Urothelium cell line (cell line): ENCODE measurements around the gene ZER1.

Experiments used
- DNase-seq: peaks from one replicate; pipeline ENCODE4 v3.0.0; 2011; ENCODE audit warnings: low spot score, mixed read lengths
- FAIRE-seq: peaks from 2 replicates; lab custom pipeline; 2011; peaks lifted over from hg19 to GRCh38; lab: Jason Lieb, UNC

The ZER1 gene

DNA sequence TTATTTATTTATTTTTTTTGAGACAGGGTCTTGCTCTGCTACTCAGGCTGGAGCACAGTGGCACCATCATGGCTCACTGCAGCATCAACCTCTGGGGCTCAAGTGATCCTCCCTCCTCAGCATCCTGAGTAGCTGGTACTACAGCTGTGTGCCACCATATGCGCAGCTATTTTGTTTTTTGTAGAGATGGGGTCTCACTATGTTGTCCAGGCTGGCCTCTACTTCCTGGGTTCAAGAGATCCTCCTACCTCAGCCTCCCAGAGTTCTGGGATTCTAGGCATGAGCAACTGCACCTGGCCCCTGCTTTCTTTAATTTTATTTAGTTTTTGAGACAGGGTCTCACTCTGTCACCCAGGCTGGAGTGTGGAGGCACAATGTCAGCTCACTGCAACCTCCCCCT lies 28.3 kb downstream of the ZER1 start:
- FAIRE-seq (no peak), DNase-seq (no peak)

DNA sequence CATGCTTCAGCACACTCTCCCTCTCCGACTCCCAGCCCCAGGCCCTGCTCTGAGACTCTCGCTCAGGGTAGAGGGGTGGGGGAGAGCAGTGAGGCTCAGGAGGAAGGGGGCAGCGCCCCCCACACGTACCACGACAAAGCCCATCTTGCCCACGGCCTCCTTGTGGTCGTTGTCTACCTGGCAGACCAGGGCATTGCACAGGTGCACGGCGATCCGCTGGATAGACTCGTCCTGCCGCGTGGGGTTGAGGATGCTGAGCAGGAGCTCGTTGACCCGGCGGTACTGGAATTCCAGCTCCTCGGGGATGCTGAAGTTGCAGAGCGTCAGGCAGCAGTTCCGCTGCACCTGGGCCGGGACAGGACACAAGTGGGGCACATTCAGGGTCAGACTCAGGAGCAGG lies 29.3 kb downstream of the ZER1 start:
- FAIRE-seq (no peak), DNase-seq (no peak)

DNA sequence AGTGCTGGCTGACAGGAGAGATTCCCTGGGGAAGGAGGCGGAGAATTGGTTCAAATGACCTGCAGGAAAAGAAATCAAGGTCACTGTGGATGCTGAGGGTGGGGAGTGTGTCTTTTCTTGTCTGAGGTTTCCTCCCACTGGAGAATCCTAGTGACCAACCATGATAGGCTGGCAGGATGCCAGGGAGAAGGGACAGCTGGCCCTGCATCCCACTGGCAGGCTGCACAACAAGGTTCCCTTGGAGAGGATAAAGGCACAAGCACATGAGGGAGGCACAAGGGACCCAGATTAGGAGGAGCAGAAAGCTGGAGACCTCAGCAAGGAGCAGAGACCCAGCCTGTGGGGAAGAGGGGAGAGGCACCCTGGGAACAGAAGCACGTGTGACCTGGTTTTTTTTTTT lies 36.4 kb downstream of the ZER1 start:
- no peak for FAIRE-seq
- no peak for DNase-seq

DNA sequence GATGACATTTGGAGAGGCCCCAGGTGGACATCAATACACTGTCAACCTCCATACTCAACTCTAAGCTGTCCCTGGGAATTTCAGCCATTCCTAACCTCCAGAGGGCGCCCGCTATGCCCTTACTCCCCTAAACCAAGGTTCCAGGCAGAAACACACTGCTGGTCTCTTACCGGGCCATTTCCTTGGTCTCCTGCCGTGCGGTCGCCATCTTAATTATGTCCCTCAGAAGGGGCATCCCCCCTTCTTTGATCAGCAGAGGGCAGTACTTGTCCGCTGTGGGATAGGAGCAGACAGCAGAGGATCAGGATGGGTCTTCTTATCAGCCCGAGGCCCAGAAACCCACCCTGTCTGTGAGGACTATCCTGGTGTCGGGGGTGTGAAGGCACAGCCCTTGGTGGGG lies 38.5 kb downstream of the ZER1 start:
- FAIRE-seq (no peak), DNase-seq (peak; percentile 70)

DNA sequence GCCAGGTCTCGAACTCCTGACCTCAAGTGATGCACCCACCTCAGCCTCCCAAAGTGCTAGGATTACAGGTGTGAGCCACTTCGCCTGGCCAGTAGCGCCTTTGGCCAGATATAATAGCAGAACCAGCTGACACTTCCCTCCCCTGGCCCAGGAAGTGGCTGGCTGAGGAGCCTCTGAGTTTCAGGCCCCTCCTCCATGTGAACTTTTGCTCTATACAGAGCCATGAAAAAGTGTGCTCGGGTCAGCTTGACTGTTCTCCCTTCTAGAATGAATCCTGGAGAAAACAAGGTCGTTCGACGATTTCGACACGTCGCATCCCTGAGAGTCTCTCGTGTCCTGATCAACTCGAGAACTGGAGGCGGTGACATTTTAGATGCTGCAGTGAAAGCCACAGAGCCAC lies 39.2 kb downstream of the ZER1 start:
- FAIRE-seq (no peak), DNase-seq (no peak)

DNA sequence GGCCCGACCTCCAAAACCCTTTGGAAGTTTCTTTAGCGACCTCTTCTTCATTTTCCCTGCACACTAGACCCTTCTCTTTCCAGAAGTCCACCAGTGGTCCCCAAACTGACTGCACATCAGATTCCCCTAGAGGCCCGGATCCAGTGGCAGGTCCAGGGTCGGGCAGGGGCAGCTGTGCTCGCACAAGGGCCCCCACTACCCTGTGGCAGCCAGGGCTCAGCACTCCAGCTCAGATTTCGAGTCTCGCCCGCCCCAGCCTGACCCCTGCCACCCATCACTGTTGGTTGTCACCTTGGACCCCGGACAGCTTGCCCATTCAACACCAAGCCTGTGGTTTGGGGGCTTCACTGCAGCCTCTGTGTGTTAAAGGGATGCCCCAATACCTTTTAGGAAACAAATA lies 40.0 kb downstream of the ZER1 start:
- FAIRE-seq, result no peak
- no peak for DNase-seq

DNA sequence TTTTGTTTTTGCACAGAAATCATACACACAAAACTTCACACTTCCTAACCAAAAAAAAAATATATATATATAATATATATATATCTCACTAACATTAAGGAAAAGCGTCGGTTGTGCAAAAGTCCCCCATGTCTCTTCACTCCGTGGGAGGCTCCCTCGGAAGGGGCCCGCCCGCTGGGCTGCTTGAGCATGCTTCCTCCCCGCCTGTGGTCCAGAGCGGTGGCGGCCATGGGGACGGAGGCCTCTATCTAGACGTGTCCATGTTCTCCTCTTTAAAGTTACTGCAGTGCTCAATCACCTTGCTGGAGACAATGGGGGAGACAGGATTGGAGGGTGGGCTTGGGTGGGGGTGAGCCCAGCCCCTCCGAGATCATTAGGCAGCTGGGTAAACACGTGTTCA lies 40.6 kb downstream of the ZER1 start:
- no peak for FAIRE-seq
- no peak for DNase-seq

DNA sequence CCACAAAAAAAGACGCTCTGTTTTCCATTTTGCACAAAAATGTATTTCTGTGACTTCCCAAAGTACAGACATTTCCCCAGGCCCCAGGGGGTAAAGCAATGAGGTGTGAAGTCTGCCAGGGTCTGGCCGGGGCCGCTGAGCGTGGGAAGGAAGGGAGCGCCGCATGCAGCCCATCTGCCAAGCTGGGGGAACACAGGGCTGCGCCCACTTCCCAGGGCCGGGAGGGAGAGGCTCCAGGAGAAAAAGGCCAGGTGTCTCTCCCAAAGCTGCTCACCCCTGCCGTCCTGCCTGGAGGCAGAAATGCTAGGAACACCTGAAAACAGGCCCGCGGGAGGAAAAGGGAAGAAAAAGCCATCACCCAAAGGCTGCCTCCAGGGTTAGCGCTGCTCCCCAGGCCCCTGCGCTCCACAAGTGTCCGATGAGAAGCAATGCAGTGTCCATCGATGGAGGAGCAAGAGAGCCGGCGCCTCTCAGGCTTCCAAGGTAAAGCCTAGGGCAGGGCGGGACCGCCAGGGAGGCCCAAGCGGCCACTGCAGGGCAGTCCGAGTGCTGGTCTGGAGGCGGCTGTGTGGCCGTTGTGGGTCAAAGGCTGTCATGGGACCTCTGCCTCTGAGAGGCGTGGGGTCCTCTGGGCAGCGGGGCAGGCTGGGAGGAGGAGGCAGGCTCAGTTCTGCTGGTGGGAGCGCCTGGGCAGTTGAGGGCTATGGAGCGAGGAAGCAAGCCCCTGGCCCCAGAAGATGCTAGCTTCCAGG lies 41.8 kb downstream of the ZER1 start:
- FAIRE-seq (no peak), DNase-seq (no peak)

DNA sequence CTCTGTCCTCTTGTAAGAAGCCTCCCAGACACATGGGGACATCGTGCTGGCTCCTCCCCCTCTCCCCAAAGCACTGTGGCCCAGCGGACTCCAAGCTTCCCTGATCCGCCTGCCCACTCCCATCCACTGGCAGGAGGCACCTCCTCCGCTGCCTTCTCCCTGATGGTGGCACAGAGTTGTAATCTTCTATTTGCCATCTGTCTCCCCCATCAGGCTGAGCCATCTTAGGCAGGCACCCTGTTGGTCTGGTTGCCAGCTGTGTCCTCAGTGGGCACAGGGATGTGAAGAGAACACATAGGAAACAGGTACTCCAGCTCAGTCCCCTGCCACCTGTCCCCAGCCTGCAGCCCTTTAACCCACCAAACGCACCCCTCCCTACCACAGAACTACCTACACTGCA lies 42.4 kb downstream of the ZER1 start:
- no peak for FAIRE-seq
- no peak for DNase-seq

DNA sequence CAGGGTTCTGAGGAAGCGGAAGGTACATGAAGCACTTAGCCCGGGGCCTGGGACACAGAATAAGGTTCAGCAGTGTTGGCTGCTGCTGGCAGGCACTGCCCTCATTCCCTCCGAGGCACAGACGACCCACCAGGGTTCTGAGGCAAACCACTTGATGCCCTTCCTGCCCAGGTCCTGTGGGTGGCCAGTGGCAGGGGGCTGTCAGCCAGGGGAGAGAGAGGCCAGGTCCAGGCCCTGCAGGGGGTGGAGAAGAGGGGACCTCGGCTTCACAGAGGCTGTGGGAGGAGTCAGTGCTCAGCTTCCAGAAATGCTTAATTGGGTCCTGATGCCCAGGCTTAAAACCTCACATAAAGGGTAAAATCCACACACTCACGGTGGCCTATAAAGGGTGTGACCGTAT lies 43.4 kb downstream of the ZER1 start:
- FAIRE-seq, result no peak
- DNase-seq, result no peak

DNA sequence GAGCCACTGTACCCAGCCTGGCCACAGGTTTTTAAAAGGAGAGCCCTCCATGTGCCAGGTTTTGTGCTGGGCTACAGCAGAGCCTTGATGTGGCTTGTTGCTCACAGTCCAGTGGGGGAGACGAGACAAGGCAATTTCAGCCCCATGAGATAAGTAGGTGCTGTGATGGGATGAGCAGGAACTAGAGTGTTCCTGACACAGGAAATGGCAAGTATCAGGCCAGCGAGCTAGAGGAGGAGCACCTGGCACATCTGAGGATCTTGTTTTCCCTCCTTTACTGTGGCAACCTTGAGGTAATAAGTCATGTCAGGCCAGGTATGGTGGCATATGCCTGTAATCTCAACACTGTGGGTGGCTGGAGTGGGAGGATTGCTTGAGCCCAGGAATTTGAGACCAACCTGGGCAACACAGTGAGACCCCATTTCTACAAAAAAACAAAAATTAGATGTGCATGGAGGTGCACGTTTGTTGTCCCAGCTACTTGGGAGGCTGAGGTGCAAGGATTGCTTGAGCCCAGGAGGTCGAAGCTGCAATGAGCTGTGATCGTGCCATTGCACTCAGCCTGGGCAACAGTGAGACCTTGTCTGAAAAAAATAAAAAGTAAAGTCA lies 44.0 kb downstream of the ZER1 start:
- FAIRE-seq, result no peak
- DNase-seq, result no peak

DNA sequence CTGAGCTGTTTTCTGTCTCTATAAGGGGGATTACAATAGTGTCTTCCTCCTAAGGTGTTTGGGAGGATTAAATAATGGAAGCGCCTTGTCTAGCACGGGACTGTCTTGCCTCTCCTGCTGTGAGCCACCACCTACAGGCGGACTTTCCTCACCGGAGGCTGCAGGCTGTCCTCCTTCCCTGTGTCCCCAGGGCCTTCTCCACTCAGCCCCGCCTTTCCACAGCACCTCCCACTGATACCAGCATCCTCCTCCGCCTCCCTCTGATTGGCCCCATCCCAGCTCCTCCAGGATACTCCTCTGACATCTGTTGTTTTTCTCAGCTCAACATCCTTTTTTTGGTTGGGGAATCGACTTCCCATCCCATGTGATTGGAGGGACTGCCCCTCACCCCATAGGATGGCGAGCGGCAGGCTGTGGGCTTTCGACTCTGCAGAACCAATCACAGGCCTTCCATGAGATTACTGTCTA lies 46.9 kb downstream of the ZER1 start:
- FAIRE-seq (peak; percentile 20), DNase-seq (peak; percentile 88)

DNA sequence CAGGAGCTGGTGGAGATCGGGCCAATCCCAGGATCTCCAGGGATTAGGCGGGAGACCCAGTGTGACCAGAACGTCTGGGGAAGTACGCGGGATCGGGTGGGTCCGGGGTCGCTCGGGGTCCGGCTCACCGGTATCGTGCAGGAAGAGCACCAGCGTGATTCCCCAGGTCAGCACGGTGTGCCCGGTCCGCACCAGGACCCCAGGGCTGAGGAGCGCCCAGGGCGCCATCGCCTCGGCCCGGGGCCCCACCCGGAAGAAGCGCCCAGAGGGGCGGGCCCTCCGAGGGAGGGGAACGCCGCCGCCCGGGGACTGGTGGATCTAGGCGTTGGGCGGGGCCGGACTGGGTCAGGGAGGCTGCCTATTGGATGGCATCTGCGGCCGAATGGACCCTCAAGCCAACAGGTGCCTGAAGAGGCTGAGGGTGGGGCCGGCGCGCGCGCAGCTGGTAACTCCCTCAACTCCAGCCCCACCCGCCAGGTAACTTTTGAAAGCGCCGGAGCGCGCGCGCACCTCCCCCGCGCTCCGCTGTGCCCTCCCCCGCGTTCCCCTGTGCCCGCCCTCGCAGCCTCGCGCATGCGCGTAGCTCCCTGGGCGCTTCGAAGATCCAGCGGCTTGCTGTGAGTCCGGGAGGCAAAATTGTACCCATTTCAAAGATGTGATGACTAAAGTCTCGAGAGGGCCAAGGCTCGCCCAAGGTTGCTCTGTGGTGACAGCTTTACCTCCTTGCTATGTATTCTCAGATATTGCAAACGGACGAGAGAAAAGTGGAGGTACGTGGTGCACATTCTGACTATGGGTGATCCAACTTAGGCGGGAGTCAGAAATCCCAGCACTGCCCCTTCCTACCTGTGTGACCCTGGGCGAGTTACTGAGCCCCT lies 47.6 kb downstream of the ZER1 start, which contains the start of gene ZDHHC12:
ZDHHC12 (minus strand) TSS at position 262 of the 878 bp plus-strand sequence; CDS start at position 228, 34 bp downstream.
- DNase-seq, result peak; percentile 99
- peak; percentile 42 for FAIRE-seq

DNA sequence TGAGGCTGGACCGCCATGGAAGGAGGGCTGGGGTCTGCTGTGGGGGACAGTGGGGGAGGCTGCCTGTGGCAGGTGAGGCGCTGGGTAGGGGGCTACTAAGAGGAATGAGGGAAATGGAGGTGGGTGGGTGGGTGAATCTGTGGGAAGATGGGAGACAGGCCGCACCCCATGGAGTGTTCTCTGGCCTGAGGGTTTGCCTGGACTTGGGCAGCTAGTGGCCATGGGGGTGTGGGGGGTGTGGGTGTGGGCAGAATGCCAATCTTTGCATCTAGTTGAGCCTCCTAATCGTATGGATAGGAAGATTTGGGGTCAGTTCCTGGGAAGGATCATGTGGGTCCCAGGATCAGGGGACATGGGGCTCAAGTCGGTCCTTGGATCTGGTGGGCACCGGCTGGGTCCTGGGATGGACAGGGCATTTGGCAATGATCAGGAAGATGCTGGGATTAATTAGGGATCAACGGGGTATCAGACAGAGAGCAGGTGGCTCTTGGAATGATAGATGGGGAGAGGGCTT lies 48.3 kb downstream of the ZER1 start:
- DNase-seq (no peak), FAIRE-seq (no peak)

DNA sequence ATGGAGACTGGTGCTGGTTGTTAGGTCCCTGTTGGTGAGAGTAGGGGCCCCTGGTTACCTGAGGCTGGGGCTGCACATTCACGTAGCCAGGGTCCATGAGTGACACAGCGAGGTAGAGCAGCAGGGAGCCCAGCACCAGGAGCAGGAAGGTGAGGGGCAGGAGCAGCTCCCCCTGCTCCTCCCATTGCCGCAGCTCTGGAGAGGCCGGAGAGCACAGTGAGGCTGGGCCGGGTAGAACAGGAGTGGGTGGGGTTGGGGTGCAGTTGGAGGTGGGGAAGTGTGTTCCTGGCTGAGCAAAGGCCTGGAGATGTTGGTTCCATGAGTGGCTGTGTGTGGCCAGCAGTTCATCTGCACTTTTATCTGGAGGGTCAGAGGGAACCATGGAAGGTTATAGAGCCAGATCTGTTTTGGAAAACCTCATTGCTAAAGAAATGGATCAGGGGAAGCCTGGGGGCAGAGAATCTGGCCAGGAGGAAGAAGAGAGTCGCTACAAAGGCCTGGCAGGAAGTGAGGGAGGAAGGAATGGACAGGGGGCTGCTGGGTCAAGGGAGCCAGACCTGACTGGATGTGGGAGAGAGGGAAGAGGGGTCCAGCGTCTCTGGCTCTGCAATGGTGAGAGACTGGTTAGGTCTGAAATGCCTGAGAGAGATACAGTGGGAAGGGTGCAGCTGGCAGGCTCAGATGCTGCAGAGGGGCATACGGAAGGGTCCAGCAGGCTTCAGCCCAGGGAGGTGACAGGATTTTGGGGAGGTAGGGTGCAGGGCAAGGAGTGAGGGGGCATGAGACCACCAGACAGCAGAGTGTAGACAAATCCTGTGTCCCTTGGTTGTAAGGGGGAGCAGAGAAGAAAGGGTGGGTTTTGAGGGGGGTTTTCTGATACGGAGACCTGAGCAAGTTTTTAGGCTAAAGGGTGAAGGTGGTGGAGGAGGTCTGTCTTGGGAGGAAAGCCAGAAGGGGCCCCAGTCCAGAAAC lies 49.1 kb downstream of the ZER1 start:
- DNase-seq, result no peak
- no peak for FAIRE-seq

DNA sequence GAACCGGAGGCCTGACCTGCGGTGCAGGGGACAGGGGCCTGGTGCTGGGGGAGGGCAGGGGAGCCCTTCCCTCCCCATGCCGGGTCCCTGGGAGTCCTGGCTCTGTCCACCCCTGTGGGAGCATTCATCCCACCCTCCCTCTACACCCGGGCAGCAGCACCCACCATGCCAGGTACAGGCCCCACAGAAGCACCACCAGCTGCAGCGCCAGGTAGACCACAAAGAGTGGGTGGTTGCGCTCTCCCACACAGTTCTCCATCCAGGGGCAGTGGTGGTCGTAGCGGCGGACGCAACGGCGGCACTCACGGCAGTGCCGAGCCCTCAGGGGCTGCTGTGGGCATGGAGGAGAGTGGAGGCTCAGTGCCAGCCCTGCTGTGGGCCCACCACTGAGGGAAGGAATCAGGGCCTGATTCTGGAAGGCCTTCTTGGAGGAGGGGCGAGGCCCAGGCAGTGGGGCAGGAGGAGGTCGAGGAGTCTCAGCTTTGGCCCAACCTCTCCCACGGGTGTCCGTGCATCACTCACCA lies 50.2 kb downstream of the ZER1 start:
- no peak for DNase-seq
- no peak for FAIRE-seq

DNA sequence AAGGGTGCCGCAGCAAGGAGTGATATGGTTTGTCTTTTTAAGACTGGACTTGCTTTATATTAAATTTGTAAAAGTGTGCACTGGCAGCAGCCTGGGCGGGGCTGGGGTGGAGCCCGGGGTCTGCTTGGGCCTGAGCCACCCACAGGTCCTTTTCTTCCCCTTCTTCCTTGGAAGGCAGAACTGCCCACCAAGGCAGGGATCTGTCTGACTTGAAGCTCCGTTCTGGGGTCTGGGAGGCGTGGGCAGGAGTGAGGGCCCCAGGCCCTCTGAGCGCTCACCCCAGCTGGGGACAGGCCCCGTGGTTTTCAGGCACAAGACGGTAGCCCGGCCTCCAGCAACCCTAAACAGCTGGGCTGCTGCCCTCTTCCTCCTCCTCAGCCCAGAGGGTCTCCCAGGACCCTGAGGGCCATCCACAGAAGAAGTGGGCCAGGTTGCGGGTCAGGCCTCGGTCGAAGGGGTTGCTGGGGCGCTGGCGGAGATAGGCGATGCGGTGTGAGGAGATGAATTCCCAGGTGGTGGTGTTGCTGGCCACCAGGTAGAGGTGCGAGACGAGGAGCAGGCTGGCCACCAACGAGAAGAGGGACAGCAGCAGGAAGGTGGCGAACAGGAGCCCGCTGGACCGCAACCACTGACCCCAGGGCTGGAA lies 50.8 kb downstream of the ZER1 start:
- DNase-seq, result no peak
- no peak for FAIRE-seq

DNA sequence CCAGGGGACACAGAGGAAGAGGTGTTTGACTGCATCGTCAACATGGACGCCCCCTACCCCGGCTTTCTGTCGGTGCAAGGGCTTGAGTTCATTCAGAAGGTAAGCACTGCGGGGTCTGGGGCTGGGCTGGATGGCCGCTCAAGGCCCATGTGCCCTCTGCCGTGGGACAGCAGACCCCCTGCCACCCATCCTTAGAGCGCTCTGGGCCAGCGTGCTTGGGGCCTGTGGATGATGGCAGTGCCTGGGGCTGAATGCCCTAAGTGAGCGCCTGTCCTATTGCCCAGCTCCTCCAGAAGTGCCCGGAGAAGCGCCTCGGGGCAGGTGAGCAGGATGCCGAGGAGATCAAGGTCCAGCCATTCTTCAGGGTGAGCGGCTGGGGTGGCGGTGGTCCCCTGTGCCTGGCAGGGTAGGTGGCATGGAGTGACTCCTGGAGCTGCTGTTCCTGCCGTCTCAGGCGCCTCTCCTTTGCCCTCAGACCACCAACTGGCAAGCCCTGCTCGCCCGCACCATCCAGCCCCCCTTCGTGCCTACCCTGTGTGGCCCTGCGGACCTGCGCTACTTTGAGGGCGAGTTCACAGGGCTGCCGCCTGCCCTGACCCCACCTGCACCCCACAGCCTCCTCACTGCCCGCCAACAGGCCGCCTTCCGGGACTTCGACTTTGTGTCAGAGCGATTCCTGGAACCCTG lies 51.7 kb downstream of the ZER1 start:
- FAIRE-seq (no peak), DNase-seq (no peak)

DNA sequence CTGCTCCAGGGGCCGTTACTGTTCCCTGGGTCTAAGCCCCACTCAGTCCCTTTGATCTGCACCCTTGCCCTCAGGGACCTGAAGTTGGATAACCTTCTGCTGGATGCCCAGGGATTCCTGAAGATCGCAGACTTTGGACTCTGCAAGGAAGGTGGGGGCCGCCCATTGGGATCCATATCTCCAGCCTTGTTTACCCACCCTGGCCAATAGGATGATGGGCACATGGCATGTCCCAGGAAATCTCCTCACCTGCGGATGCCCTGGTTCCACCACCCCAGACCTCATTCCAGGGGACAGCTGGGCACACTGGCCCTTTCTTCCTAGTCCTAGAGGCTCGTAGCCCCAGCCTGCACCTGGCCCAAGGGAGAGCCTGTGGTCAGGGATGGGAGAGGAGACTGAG lies 53.3 kb downstream of the ZER1 start:
- FAIRE-seq, result no peak
- DNase-seq, result no peak
